ENCODE data around the gene CFAP73. TPM values are rescaled to one million over a fixed set of nuclear protein-coding genes. Genes with fewer than 3 reads are reported as not detected.

CFAP73 gene
- total RNA-seq, 1 donor from 2014 or later, result not detected

DNA sequence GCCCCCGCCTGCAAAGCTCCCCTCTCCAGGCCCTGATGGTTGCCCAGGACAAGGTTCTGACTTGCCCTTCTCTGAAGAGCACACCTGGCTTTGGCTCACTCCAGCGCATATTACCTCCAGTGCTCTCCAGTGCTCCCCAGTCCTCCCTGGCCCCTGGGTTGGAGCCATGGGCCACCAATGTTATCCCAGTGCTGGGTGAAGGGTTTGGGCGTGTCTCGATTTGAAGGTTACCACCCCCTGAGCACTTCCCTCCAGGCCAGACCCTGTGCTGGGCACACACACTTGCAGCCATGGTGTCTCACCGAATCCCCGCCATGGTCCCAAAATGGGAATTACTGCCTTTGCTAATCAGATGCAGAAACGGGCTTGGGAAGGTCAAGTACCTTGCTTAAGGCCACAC is 47.1 kb downstream of the CFAP73 start:
- Histone ChIP-seq H3K27me3 (ENCODE audit: control insufficient read depth, insufficient read depth, low read length) (no peaks in the 10 kb centered on the region), H3K4me3 (ENCODE audit: low read depth, low read length) (no peak overlapping the region), H3K36me3 (ENCODE audit: control insufficient read depth, insufficient read depth, low read length) (no peaks in the 10 kb centered on the region)
- TF ChIP-seq, protein P1, sequence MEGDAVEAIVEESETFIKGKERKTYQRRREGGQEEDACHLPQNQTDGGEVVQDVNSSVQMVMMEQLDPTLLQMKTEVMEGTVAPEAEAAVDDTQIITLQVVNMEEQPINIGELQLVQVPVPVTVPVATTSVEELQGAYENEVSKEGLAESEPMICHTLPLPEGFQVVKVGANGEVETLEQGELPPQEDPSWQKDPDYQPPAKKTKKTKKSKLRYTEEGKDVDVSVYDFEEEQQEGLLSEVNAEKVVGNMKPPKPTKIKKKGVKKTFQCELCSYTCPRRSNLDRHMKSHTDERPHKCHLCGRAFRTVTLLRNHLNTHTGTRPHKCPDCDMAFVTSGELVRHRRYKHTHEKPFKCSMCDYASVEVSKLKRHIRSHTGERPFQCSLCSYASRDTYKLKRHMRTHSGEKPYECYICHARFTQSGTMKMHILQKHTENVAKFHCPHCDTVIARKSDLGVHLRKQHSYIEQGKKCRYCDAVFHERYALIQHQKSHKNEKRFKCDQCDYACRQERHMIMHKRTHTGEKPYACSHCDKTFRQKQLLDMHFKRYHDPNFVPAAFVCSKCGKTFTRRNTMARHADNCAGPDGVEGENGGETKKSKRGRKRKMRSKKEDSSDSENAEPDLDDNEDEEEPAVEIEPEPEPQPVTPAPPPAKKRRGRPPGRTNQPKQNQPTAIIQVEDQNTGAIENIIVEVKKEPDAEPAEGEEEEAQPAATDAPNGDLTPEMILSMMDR (IDR thresholded peaks at IDR 0.05; ENCODE audit: insufficient read depth, low read length, poor library complexity, severe bottlenecking), result no peak
- no peak for DNase-seq (ENCODE audit: low read depth)

DNA sequence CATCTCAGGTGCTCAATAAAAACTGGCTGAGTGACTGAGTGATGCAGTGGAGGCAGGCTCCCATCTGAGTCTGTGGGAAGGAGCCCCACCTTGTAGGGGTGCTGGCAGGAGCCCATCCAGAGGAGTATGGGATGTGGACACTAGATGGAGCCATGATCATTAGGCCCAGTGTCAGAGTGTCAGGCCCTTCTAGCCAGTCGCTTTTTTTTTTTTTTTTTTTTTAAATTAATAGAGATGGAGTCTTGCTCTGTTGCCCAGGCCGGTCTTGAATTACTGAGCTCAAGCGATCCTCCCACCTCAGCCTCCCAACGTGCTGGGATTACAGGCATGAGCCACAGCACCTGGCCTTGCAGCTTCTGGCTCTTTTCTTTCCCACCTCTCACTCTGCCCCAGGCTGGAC is 47.5 kb downstream of the CFAP73 start:
- TF ChIP-seq, protein P1 (IDR thresholded peaks at IDR 0.05; ENCODE audit: insufficient read depth, low read length, poor library complexity, severe bottlenecking), result peak; percentile 79
- Histone ChIP-seq H3K36me3 (ENCODE audit: control insufficient read depth, insufficient read depth, low read length) (no peaks in the 10 kb centered on the region), H3K4me3 (ENCODE audit: low read depth, low read length) (no peak overlapping the region), H3K27me3 (ENCODE audit: control insufficient read depth, insufficient read depth, low read length) (no peaks in the 10 kb centered on the region)
- DNase-seq (ENCODE audit: low read depth), result no peak

DNA sequence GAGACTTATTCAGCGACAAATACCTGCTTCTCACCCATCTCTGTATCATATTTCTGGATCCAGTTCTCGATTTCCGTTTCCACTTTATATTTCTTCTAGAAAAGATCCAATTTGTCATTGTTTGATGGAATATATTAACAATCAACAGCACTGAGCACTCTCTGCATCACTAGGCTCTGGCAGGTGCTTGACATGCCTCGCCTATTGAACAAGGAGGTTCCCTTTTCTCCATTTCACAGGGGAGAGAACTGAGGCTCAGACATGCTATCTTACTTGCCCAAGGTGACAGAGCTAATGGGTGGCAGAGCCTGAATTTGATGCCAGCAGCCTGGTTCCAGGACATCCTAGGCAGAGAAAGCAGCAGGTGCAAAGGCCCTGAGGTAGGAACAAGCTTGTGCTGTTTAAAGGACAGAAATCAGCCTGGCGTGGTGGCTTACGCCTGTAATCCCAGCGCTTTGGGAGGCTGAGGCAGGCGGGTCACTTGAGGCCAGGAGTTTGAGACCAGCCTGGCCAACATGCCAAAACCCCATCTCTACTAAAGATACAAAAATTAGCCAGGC is 48.1 kb downstream of the CFAP73 start:
- Histone ChIP-seq H3K27me3 (ENCODE audit: control insufficient read depth, insufficient read depth, low read length) (no peaks in the 10 kb centered on the region), H3K4me3 (ENCODE audit: low read depth, low read length) (no peak overlapping the region), H3K36me3 (ENCODE audit: control insufficient read depth, insufficient read depth, low read length) (no peaks in the 10 kb centered on the region)
- DNase-seq (ENCODE audit: low read depth), result no peak
- TF ChIP-seq, protein P1 (IDR thresholded peaks at IDR 0.05; ENCODE audit: insufficient read depth, low read length, poor library complexity, severe bottlenecking), result no peak

DNA sequence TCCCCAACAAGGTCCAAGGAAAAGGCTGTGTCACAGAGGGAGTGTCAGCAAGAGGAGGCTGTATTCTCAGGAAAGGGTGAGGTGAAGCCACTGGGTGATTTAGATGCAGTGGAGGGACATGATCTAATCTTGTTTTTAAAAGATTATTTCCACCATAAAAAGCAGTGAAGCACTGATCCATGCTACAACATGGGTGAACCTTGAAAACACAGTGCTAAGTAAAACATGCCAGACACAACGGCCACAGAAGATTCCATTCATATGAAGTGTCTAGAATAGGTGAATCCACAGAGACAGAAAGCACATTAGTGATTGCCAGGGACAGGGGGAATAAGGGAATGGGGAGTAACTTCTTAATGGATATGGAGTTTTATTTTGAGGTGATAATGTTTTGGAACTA is 48.8 kb downstream of the CFAP73 start:
- H3K36me3 ChIP-seq (ENCODE audit: control insufficient read depth, insufficient read depth, low read length), result no peaks in the 10 kb centered on the region
- no peaks in the 10 kb centered on the region for H3K27me3 ChIP-seq (ENCODE audit: control insufficient read depth, insufficient read depth, low read length)
- no peak for DNase-seq (ENCODE audit: low read depth)
- TF ChIP-seq, protein P1 (IDR thresholded peaks at IDR 0.05; ENCODE audit: insufficient read depth, low read length, poor library complexity, severe bottlenecking), result no peak
- no peak overlapping the region for H3K4me3 ChIP-seq (ENCODE audit: low read depth, low read length)

DNA sequence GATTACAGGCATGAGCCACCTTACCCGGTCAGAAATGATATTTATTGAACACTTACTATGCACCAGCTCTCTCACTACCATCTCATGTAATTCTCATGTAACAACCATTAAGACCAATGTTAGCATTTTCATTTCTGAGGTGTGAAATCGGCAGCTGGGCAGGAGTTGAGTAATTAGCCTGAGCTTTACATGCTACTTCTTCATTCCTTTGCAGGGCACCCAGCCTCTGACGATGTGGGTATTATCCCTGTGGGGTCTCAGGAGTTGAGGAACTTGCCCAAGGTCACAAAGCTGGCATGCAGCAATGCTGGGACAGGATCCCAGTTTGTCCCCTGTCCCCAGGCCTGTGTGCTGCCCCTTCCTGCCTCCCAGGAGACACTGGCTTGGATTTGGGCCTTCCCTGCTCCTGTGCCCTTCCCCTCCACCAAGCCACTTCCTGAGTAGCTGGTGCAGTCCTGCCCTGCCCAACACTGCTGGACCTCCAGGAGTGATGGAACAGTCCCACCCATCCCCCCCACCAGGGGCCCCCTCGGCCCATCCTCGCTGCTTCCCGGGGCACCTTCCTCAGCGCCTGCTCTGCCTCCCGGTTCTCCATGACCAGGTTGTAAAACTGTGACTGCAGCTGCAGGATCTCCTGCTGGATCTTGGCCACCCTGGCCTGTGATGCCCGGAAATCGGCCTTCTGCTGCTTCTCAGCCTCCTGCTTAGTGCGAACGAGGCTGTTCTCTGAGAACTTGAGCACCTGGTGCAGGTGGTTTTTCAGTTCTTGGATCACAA is 50.7 kb downstream of the CFAP73 start:
- DNase-seq (ENCODE audit: low read depth), result no peak
- H3K36me3 ChIP-seq (ENCODE audit: control insufficient read depth, insufficient read depth, low read length), result no peaks in the 10 kb centered on the region
- TF ChIP-seq, protein P1 (IDR thresholded peaks at IDR 0.05; ENCODE audit: insufficient read depth, low read length, poor library complexity, severe bottlenecking), result no peak

More for the DNA sequence above, 50.7 kb downstream of the CFAP73 start:
- Histone ChIP-seq H3K4me3 (ENCODE audit: low read depth, low read length) (no peak overlapping the region), H3K27me3 (ENCODE audit: control insufficient read depth, insufficient read depth, low read length) (no peaks in the 10 kb centered on the region)
